GM23338 (cell line): Measurements from ENCODE around the gene PLIN5. TPM values are rescaled to one million over a fixed set of nuclear protein-coding genes. Genes with fewer than 3 reads are reported as not detected.

ENCODE experiments used
- ATAC-seq: fragments of 200-7000 bp; cut with Tn5 transposase; 3 replicates; pipeline ENCODE4 v1.9.1; 2020
- DNase-seq: peaks from one replicate; pipeline ENCODE4 v3.0.0-alpha.2; 2015; ENCODE audit warnings: low spot score
- H2AFZ ChIP-seq: fragments of 200-600 bp; sonication (generic); 2 replicates; pipeline ENCODE4 v1.8.0; 2016; ENCODE audit warnings: antibody characterized with exemption, mild to moderate bottlenecking, moderate library complexity
- H3F3A ChIP-seq: fragments of 200-600 bp; sonication (generic); replicated peaks from 2 replicates; pipeline ENCODE4 v1.8.0; 2017; ENCODE audit warnings: antibody characterized with exemption, mixed run types, low read depth
- H3K27ac ChIP-seq: fragments of 200-600 bp; sonication (generic); 2 replicates; pipeline ENCODE4 v1.6.1; 2016; ENCODE audit warnings: low read depth
- H3K27me3 ChIP-seq: fragments of 200-600 bp; sonication (generic); 2 replicates; pipeline ENCODE4 v1.8.0; 2016; ENCODE audit warnings: mild to moderate bottlenecking, mixed run types, moderate library complexity; ENCODE audit not compliant: insufficient read depth
- H3K36me3 ChIP-seq: fragments of 200-600 bp; sonication (generic); 2 replicates; pipeline ENCODE4 v1.8.0; 2016; ENCODE audit warnings: mild to moderate bottlenecking; ENCODE audit not compliant: insufficient read depth
- H3K4me1 ChIP-seq: fragments of 200-600 bp; sonication (generic); 2 replicates; pipeline ENCODE4 v1.8.0; 2016; ENCODE audit warnings: mild to moderate bottlenecking, moderate library complexity; ENCODE audit not compliant: insufficient read depth
- H3K4me2 ChIP-seq: fragments of 200-600 bp; sonication (generic); 2 replicates; pipeline ENCODE4 v1.7.1; 2017; ENCODE audit warnings: mixed run types
- H3K4me3 ChIP-seq: fragments of 200-600 bp; sonication (generic); 2 replicates; pipeline ENCODE4 v1.6.1; 2016; ENCODE audit warnings: mixed run types
- H3K79me2 ChIP-seq: fragments of 200-600 bp; sonication (generic); replicated peaks from 2 replicates; pipeline ENCODE4 v1.8.0; 2017; ENCODE audit warnings: mild to moderate bottlenecking; ENCODE audit not compliant: insufficient read depth
- H3K9me2 ChIP-seq: fragments of 200-600 bp; sonication (generic); 2 replicates; pipeline ENCODE4 v1.8.0; 2017; ENCODE audit not compliant: insufficient read depth
- H4K20me1 ChIP-seq: fragments of 200-600 bp; sonication (generic); replicated peaks from 2 replicates; pipeline ENCODE4 v1.8.0; 2017; ENCODE audit warnings: mild to moderate bottlenecking; ENCODE audit not compliant: insufficient read depth
- H3K27ac Mint-ChIP-seq: 2 replicates; pipeline ENCODE4 v1.8.0; 2020; ENCODE audit warnings: inconsistent platforms, mild to moderate bottlenecking, moderate library complexity, mixed read lengths
- H3K27me3 Mint-ChIP-seq: 3 replicates; pipeline ENCODE4 v1.8.0; 2022; ENCODE audit warnings: low read depth, mild to moderate bottlenecking, moderate library complexity, mixed read lengths, inconsistent platforms; ENCODE audit not compliant: insufficient read depth, poor library complexity
- H3K36me3 Mint-ChIP-seq: 3 replicates; pipeline ENCODE4 v1.8.0; 2021; ENCODE audit warnings: low read depth, mild to moderate bottlenecking, inconsistent platforms, moderate library complexity, mixed read lengths
- H3K4me1 Mint-ChIP-seq: 3 replicates; pipeline ENCODE4 v1.8.0; 2020; ENCODE audit warnings: mild to moderate bottlenecking, inconsistent platforms, mixed read lengths
- H3K4me3 Mint-ChIP-seq: 3 replicates; pipeline ENCODE4 v1.8.0; 2021; ENCODE audit warnings: moderate library complexity, mild to moderate bottlenecking, inconsistent platforms, mixed read lengths
- H3K9me3 Mint-ChIP-seq: 3 replicates; pipeline ENCODE4 v1.8.0; 2020; ENCODE audit warnings: moderate library complexity, mild to moderate bottlenecking, inconsistent platforms, mixed read lengths
- CREB1 ChIP-seq: fragments of 250-450 bp; sonication (Bioruptor Pico); IDR thresholded peaks from 2 replicates; pipeline ENCODE4 v1.5.0; 2020; ENCODE audit warnings: low read depth, mild to moderate bottlenecking, moderate library complexity
- EZH2 ChIP-seq: fragments of 200-600 bp; sonication (generic); IDR thresholded peaks from one replicate; pipeline ENCODE4 v1.8.0; 2017; ENCODE audit warnings: antibody characterized with exemption, mild to moderate bottlenecking, low read depth; ENCODE audit not compliant: unreplicated experiment
- JUNB ChIP-seq: IDR thresholded peaks from one replicate; pipeline ENCODE4 v1.6.1; 2016; ENCODE audit warnings: antibody characterized with exemption; ENCODE audit not compliant: unreplicated experiment
- POLR2AphosphoS5 ChIP-seq: IDR thresholded peaks from 2 replicates; pipeline ENCODE4 v1.6.1; 2016; ENCODE audit warnings: antibody characterized with exemption, low read depth
- ZNF114 ChIP-seq: fragments of 250-450 bp; sonication (Bioruptor Pico); IDR thresholded peaks from 2 replicates; pipeline ENCODE4 v1.5.0; 2020; ENCODE audit warnings: mild to moderate bottlenecking, moderate library complexity
- long read RNA-seq: library from polyadenylated mRNA; unstranded; transcript quantifications from one replicate; pipeline ENCODE4 v2.0.0, GENCODE V29; 2020; ENCODE audit not compliant: unreplicated experiment
- polyA plus RNA-seq: library from polyadenylated mRNA; unstranded; fragments of >200 nt; fragmentation: Nextera tagmentation; extraction: Ambion mirVana; gene quantifications from 2 replicates; pipeline ENCODE4 v1.2.1, GENCODE V29; 2016
- total RNA-seq: library from RNA; depleted of rRNA; stranded (reverse); fragments of >200 nt; shearing (Covaris generic); gene quantifications from 2 replicates; pipeline ENCODE4 v1.2.3, GENCODE V29; 2014; rRNA removed
- TF ChIP-seq, protein P1 (sequence below): IDR thresholded peaks from 2 replicates; pipeline ENCODE4 v1.6.1; 2016; ENCODE audit warnings: antibody characterized with exemption
- TF ChIP-seq, protein P2 (sequence below), 2 experiments: fragments of 200-600 bp in 1 of 2; sonication (generic) in 1 of 2; conservative IDR thresholded peaks; 2 replicates each; pipeline versions ENCODE4 v1.5.1 to v1.6.1; 2016 to 2017; ENCODE audit warnings: antibody characterized with exemption in 2 of 2, low read depth in 2 of 2, mild to moderate bottlenecking in 2 of 2, moderate library complexity in 1 of 2
- TF ChIP-seq, protein P3 (sequence below): fragments of 250-450 bp; sonication (Bioruptor Pico); IDR thresholded peaks from 2 replicates; pipeline ENCODE4 v1.5.0; 2020; ENCODE audit warnings: mild to moderate bottlenecking, moderate library complexity

PLIN5 gene
- total RNA-seq (0.47 and 3.5 TPM in 2 replicates), polyA plus RNA-seq (1.5 and 1.9 TPM in 2 replicates)
- long read RNA-seq: 0 reads

DNA sequence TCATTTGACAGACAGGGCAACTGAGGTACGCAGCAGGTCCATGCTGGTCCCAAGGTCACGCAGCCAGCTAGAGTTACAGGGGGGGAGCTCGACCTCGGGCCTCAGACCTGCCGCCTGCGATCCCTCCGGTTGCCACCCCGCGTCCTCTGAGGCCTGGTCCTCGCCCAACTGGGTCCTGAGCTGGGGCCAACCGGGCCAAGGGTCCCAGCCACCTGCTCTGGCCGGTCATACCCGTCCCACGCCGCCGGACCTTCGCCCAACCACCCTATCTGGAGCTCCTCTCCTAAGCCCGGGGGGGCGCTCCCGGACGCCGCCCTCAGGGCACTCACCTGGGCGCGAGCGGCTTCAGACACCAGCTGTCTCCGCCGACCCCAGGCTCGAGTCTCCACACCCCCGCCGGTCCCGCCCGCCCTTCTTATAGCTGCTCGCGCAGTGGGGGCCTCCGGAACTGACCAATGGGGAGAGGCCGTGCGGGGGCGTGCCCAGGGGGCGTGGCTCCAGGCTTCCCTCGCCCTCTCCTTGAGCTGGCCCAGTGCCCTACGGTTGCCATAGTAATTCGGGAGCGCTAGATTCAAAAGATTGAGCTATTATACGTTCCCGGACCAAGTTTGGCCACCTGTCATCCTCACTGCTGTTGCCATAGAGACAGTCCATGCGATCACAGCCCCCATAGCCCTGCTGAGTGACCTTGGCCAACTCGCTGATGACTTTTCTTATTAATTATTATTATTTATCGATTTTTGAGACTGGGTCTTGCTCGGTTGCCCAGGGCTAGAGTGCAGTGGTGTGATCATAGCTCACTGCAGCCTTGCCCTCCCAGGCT is at the start of gene PLIN5:
Gene PLIN5 (minus strand): TSS at position 389 of the 823 bp plus-strand sequence. CDS start 1,150 bp downstream, outside the sequence.
- H3K36me3 ChIP-seq: no peaks in the 10 kb centered on the region
- H2AFZ ChIP-seq: no peak within 1 kb of the TSS; the same call in 1 of the 2 replicates
- no peaks in the 10 kb centered on the region for H3K79me2 ChIP-seq
- H3K4me3 ChIP-seq: peak within 1 kb of the TSS; percentile 54
- peaks cover 20% of the 10 kb centered on the region for H3K27me3 Mint-ChIP-seq
- H3K4me2 ChIP-seq: peak within 1 kb of the TSS; percentile 78
- no peak within 1 kb of the TSS; the same call in 1 of the 2 replicates for H3K27ac Mint-ChIP-seq
- H3K27ac ChIP-seq: no peak within 1 kb of the TSS
- no peaks in the 10 kb centered on the region for H3K36me3 Mint-ChIP-seq
- H3F3A ChIP-seq: peaks cover 6% of the 10 kb centered on the region; the same call in 1 of the 2 replicates
- H4K20me1 ChIP-seq: no peaks in the 10 kb centered on the region; the same call in 1 of the 2 replicates
- H3K4me1 Mint-ChIP-seq: peaks cover 5% of the 10 kb centered on the region
- peak; percentile 91 for ATAC-seq
- peaks cover 17% of the 10 kb centered on the region for H3K27me3 ChIP-seq
- no peaks in the 10 kb centered on the region; the same call in 2 of the 3 replicates for H3K9me3 Mint-ChIP-seq
- H3K9me2 ChIP-seq: no peaks in the 10 kb centered on the region
- peak; percentile 96 for DNase-seq
- no peaks in the 10 kb centered on the region; the same call in 1 of the 2 replicates for H3K4me1 ChIP-seq
- TF ChIP-seq JUNB: no peak
- TF ChIP-seq, protein P1, sequence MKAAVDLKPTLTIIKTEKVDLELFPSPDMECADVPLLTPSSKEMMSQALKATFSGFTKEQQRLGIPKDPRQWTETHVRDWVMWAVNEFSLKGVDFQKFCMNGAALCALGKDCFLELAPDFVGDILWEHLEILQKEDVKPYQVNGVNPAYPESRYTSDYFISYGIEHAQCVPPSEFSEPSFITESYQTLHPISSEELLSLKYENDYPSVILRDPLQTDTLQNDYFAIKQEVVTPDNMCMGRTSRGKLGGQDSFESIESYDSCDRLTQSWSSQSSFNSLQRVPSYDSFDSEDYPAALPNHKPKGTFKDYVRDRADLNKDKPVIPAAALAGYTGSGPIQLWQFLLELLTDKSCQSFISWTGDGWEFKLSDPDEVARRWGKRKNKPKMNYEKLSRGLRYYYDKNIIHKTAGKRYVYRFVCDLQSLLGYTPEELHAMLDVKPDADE: no peak
- TF ChIP-seq CREB1 (CRISPR knock-in tag): 0 out of 2 replicates have a peak, but pooled peaks have one; percentile 19
- peak; percentile 53; the same call in 1 of the 2 replicates for TF ChIP-seq POLR2AphosphoS5
- TF ChIP-seq, protein P2, sequence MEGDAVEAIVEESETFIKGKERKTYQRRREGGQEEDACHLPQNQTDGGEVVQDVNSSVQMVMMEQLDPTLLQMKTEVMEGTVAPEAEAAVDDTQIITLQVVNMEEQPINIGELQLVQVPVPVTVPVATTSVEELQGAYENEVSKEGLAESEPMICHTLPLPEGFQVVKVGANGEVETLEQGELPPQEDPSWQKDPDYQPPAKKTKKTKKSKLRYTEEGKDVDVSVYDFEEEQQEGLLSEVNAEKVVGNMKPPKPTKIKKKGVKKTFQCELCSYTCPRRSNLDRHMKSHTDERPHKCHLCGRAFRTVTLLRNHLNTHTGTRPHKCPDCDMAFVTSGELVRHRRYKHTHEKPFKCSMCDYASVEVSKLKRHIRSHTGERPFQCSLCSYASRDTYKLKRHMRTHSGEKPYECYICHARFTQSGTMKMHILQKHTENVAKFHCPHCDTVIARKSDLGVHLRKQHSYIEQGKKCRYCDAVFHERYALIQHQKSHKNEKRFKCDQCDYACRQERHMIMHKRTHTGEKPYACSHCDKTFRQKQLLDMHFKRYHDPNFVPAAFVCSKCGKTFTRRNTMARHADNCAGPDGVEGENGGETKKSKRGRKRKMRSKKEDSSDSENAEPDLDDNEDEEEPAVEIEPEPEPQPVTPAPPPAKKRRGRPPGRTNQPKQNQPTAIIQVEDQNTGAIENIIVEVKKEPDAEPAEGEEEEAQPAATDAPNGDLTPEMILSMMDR (conservative IDR thresholded peaks at IDR 0.05; ENCODE audit: low read depth in 2 of 2): no peak
- TF ChIP-seq ZNF114 (CRISPR knock-in tag): no peak
- H3K4me3 Mint-ChIP-seq: peak within 1 kb of the TSS; percentile 63

DNA sequence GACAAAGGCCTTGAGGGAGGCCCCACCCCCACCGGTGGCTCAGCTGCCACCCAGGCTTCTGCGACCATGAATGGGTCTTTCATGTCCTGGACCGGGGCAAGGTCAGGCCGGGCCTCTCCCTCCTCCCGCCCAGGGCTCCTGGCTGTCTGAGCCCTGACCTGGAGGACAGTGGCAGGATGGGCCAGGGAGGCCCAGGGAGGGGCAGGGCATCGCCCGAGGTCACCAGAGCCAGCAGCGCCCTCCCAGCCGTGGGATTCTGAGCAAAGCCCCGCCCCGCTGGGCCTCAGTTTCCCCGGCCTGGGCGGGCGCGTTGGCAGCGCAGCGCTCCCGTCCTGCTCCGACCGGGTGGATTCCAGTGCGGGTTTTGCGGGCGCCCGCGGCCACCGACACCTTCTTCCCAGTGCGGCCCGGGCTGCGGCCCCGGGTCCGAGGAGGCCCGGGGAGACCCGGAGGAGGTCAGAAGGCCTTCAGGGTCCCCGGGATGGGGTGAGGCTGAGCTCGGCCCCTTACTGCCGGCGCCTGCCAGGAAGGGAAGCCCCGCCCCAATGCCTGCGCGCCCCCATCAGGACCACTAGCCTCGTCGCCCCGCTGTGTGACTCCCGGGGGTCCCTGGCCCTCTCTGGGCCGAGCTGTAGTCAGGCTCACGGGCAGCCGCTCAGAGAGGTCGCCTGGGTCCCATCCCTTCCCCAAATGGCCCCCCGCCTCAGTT is 49.1 kb upstream of the PLIN5 start:
- Histone ChIP-seq H3F3A (peaks cover 12% of the 10 kb centered on the region; the same call in 1 of the 2 replicates), H3K9me2 (no peaks in the 10 kb centered on the region), H4K20me1 (no peaks in the 10 kb centered on the region; the same call in 1 of the 2 replicates), H3K27ac (no peak overlapping the region), H3K79me2 (peaks cover 5% of the 10 kb centered on the region; the same call in 1 of the 2 replicates), H3K4me3 (peak overlapping the region; percentile 87), H3K27me3 (peaks cover 35% of the 10 kb centered on the region), H3K36me3 (no peaks in the 10 kb centered on the region), H2AFZ (peak overlapping the region; percentile 83), H3K4me1 (peaks cover 15% of the 10 kb centered on the region), H3K4me2 (peak overlapping the region; percentile 86)
- Mint-ChIP-seq H3K27ac (no peak overlapping the region), H3K27me3 (peaks cover 23% of the 10 kb centered on the region), H3K36me3 (no peaks in the 10 kb centered on the region), H3K4me1 (peaks cover 20% of the 10 kb centered on the region), H3K9me3 (no peaks in the 10 kb centered on the region), H3K4me3 (peak overlapping the region; percentile 69)
- DNase-seq: peak; percentile 66
- ATAC-seq: peak; percentile 51
- TF ChIP-seq, protein P3, sequence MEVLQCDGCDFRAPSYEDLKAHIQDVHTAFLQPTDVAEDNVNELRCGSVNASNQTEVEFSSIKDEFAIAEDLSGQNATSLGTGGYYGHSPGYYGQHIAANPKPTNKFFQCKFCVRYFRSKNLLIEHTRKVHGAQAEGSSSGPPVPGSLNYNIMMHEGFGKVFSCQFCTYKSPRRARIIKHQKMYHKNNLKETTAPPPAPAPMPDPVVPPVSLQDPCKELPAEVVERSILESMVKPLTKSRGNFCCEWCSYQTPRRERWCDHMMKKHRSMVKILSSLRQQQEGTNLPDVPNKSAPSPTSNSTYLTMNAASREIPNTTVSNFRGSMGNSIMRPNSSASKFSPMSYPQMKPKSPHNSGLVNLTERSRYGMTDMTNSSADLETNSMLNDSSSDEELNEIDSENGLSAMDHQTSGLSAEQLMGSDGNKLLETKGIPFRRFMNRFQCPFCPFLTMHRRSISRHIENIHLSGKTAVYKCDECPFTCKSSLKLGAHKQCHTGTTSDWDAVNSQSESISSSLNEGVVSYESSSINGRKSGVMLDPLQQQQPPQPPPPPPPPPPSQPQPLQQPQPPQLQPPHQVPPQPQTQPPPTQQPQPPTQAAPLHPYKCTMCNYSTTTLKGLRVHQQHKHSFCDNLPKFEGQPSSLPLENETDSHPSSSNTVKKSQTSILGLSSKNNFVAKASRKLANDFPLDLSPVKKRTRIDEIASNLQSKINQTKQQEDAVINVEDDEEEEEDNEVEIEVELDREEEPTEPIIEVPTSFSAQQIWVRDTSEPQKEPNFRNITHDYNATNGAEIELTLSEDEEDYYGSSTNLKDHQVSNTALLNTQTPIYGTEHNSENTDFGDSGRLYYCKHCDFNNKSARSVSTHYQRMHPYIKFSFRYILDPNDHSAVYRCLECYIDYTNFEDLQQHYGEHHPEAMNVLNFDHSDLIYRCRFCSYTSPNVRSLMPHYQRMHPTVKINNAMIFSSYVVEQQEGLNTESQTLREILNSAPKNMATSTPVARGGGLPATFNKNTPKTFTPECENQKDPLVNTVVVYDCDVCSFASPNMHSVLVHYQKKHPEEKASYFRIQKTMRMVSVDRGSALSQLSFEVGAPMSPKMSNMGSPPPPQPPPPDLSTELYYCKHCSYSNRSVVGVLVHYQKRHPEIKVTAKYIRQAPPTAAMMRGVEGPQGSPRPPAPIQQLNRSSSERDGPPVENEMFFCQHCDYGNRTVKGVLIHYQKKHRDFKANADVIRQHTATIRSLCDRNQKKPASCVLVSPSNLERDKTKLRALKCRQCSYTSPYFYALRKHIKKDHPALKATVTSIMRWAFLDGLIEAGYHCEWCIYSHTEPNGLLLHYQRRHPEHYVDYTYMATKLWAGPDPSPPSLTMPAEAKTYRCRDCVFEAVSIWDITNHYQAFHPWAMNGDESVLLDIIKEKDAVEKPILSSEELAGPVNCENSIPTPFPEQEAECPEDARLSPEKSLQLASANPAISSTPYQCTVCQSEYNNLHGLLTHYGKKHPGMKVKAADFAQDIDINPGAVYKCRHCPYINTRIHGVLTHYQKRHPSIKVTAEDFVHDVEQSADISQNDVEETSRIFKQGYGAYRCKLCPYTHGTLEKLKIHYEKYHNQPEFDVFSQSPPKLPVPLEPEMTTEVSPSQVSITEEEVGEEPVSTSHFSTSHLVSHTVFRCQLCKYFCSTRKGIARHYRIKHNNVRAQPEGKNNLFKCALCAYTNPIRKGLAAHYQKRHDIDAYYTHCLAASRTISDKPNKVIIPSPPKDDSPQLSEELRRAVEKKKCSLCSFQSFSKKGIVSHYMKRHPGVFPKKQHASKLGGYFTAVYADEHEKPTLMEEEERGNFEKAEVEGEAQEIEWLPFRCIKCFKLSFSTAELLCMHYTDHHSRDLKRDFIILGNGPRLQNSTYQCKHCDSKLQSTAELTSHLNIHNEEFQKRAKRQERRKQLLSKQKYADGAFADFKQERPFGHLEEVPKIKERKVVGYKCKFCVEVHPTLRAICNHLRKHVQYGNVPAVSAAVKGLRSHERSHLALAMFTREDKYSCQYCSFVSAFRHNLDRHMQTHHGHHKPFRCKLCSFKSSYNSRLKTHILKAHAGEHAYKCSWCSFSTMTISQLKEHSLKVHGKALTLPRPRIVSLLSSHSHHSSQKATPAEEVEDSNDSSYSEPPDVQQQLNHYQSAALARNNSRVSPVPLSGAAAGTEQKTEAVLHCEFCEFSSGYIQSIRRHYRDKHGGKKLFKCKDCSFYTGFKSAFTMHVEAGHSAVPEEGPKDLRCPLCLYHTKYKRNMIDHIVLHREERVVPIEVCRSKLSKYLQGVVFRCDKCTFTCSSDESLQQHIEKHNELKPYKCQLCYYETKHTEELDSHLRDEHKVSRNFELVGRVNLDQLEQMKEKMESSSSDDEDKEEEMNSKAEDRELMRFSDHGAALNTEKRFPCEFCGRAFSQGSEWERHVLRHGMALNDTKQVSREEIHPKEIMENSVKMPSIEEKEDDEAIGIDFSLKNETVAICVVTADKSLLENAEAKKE: no peak
- TF ChIP-seq EZH2 (no peak), ZNF114 (CRISPR knock-in tag) (no peak), CREB1 (CRISPR knock-in tag) (no peak)
